NCI-H446 (cell line): Measurements from ENCODE around the gene SPINT2.
"Not testable (repeated sequence)": the region's sequence is repeated elsewhere in the genome, so short reads cannot be mapped to it uniquely, and the experiment has no call there.

ENCODE experiments used
- DNase-seq, 2 experiments: peaks; one replicate each; lab custom pipeline; 2025; lab: John Stamatoyannopoulos, UW

Gene SPINT2

GRCh38 chr19:38264486-38265212, at the start of gene SPINT2:
TSS of gene SPINT2 (plus strand) at chr19:38264573. CDS start at chr19:38264893, 320 bp downstream.
- DNase-seq, result no peak

- DNase-seq, result no peak
Measured at GRCh38 chr19:38216785-38217641, 47.4 kb upstream of the SPINT2 start.

GRCh38 chr19:38218204-38218603, 46.2 kb upstream of the SPINT2 start:
- no peak for DNase-seq

GRCh38 chr19:38219221-38219620, 45.2 kb upstream of the SPINT2 start:
- no peak for DNase-seq

- DNase-seq, result no peak
Measured at GRCh38 chr19:38221421-38221820, 43.0 kb upstream of the SPINT2 start.

GRCh38 chr19:38221919-38222830, 42.2 kb upstream of the SPINT2 start:
- DNase-seq, result no peak

GRCh38 chr19:38223119-38223523, 41.3 kb upstream of the SPINT2 start:
- no peak for DNase-seq

GRCh38 chr19:38223617-38224013, 40.8 kb upstream of the SPINT2 start:
- DNase-seq, result no peak

GRCh38 chr19:38224014-38224862, 40.1 kb upstream of the SPINT2 start, which contains the start of gene DPF1:
TSS of gene DPF1 (minus strand) at chr19:38224222. CDS start at chr19:38224142, 80 bp downstream.
- DNase-seq, result peak; percentile 23 to 88

- not testable (repeated sequence) for DNase-seq
Measured at GRCh38 chr19:38224863-38225218, 39.5 kb upstream of the SPINT2 start.

- DNase-seq, result no peak
Measured at GRCh38 chr19:38227287-38228004, 36.9 kb upstream of the SPINT2 start.

- DNase-seq, result no peak
Measured at GRCh38 chr19:38228005-38228377, 36.4 kb upstream of the SPINT2 start.

- no peak for DNase-seq
Measured at GRCh38 chr19:38228491-38229439, 35.6 kb upstream of the SPINT2 start.

GRCh38 chr19:38229585-38230073, 34.7 kb upstream of the SPINT2 start:
- DNase-seq, result peak; percentile 17 to 89

GRCh38 chr19:38230506-38231133, 33.8 kb upstream of the SPINT2 start:
- not testable (repeated sequence) for DNase-seq

GRCh38 chr19:38231918-38232317, 32.5 kb upstream of the SPINT2 start:
- DNase-seq, result no peak

GRCh38 chr19:38233740-38234251, 30.6 kb upstream of the SPINT2 start:
- peak; percentile 50 to 82 for DNase-seq

- DNase-seq, result no peak
Measured at GRCh38 chr19:38234615-38235014, 29.8 kb upstream of the SPINT2 start.
